Measurements from ENCODE around the gene BIRC7.

BIRC7 gene

DNA sequence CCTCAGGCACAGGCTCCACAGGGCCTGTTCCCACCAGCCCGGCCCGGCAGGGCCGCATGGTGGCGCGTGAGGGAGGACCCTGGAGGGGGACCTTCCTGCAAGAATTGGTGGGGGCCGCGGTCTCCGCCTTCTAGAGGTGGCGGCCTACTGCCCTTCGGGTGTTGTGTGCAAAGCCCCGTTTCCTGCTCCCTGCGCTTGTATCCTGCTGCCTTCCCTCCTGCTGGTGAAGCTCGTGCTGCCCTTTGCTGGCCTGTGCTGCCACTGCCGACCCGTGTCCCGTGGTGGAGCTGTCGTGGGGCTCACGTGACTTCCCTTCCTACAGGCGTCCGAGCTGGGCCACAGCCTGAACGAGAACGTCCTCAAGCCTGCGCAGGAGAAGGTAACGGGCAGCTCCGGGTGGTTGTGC, 48.8 kb downstream of the BIRC7 start:
- no peak for FAIRE-seq

DNA sequence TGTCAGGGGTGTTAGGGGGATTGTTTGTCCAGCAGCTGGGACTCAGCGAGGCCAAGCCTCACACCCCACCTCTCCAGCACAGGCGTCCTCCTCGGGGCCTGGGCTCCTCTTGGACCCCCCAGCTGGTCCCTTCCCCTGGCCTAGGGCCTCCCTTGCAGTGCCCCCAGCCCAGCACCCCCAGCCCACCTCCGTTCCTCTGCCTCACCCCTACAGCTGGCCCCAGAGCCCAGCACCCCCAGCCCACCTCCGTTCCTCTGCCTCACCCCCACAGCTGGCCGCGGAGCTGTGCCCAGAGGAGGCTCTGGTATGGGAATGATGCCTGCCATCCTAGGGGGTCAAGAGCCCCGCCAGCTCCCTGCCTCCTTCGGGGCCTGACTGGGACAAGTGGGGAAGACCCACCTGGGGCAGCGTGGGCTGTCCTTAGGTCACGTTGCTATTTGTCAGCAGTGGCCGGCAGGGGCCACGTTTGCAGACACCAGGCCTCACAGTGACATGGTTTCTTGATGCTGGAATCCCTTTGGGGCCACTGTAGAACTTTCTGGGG, 49.3 kb downstream of the BIRC7 start:
- no peak for FAIRE-seq

DNA sequence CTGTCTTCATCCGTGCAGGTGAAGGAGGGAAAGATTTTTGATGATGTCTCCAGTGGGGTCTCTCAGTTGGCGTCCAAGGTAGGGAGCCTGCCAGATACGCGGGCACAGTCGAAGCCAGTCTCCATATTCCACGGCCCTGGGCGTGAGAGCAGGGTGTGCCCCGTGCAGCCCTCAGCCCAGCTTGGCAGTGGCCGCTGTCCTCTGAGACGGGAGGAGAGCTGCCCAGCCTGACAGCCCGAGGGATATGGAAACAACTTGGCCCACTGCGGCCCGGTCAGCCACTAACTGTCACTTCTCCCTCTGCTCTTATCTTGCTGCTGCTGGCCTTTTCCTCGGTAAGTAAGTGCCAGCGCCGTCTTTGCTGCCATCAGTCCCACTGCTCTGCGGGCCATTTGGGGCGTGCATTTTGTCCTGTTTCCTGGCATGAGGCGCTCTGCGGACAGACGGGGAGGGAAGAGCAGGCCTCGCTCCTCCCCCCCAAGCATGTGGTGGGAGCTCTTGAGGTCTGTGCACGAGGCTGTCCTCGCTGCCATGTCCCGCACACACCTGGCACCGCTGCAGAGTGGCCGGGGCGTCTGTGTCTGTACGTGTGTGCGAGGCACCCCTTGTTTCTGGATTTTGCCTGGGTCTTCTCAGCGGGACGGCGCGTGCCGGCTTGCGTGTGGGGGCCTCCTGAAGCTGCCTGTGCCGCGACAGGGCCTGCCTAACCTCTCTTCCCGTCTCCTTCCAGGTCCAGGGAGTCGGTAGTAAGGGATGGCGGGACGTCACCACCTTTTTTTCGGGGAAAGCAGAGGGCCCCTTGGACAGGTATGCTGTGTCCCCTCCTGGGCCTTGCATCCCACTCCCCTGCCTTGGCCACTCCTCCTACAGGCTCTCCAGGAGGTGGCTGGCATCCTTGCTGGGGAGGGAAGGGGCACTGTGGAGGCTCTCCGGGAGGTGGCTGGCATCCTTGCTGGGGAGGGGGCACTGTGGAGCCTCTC, 50.2 kb downstream of the BIRC7 start:
- FAIRE-seq = no peak

- FAIRE-seq = no peak
Measured at GRCh38 chr20:63286781-63287696, 51.3 kb downstream of the BIRC7 start.

DNA sequence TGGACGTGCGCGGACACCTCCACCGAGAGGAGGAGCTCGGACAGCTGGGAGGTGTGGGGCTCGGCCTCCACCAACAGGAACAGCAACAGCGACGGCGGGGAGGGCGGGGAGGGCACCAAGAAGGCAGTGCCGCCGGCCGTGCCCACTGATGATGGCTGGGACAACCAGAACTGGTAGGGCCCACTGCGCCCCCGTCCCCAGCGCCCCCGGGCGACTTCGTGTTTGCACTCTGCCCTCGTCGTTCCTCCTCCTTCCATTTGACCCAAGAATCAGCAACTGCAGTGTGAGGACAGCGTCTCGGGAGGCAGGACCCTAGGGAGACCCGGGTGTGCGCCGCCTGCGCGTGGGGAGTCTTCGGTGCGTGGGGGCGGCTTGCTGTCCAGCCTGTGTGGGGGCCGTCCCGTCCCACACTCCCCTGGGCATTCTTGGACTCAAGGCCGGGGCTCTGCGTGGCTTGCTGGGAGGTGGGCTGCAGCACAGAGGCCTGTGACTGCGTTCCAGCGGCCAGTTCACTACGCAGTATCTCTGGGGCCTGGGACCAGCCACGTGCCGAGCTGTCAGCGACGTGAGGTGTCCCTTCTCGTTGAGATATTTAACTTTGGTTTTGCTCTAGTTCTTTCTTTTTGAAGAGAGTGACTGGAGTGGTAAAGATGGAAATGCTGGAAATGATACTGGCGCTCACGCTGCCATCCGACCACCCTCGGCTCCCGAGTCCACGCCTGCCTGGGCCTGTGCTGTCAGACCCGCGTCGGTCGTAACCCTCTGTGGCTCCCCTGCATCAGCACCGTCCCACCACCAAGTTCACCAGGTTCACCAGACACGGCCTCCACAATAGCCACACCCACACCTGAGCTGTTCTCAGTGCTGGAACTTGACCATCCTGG, 52.2 kb downstream of the BIRC7 start:
- FAIRE-seq = no peak

DNA sequence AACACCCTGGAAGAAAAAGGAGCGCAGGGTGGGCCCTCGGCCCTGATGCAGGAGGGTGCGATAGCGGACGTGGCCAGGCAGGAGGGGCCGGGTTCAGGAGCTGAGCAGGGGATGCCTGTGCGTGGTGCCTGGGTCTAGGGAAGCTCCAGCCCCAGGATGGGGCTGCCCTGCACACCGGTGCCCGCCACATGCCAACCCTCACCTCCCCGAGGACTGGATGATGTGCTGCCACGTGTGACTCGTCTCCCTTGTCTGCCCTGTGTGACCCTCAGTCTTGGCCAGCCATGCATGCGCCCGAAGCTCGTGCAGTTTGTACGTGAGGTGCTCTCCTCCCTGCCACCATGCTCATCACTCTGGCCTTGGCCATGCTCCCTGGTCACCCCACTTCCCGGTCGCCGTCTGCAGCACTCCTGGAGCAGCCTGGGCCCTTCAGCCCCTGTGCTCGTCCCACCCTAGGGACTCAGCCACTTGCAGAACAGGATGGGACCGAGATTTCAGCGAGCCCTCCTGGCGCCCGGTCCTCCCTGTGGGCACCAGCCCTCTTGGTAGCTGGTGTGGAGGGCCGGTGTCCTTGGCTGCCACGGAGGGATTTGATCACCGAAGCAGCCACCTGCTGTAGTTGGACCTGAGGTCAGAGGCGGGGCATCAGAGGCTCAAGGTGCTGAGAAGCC, 53.0 kb downstream of the BIRC7 start:
- no peak for FAIRE-seq

- FAIRE-seq = no peak
Measured at GRCh38 chr20:63289311-63290135, 53.8 kb downstream of the BIRC7 start.

All from TTC549 (cell line).